H1 (cell line): ENCODE measurements around the gene SHANK2. TPM values are rescaled to one million over a fixed set of nuclear protein-coding genes. Genes with fewer than 3 reads are reported as not detected.

Experiments
- CTCF ChIA-PET: fragments of 300-600 bp; sonication (Branson Sonifier 250); formaldehyde crosslinking; loops from one replicate; lab custom pipeline; 2021; ENCODE audit not compliant: partially characterized antibody; lab: Charles Lee
- POLR2A ChIA-PET: fragments of 300-600 bp; sonication (Branson Sonifier 250); formaldehyde crosslinking; loops from one replicate; lab custom pipeline; 2021; ENCODE audit warnings: inconsistent platforms; ENCODE audit not compliant: partially characterized antibody; lab: Charles Lee
- DNase-seq, 2 experiments: peaks; one replicate each; pipeline versions ENCODE4 v3.0.0 to v3.0.0-alpha.2; 2010 to 2022; ENCODE audit warnings: low spot score in 2 of 2, low read depth in 1 of 2, mixed read lengths in 1 of 2
- FAIRE-seq: peaks from 2 replicates; lab custom pipeline; 2011; peaks lifted over from hg19 to GRCh38; lab: Jason Lieb, UNC
- H2AFZ ChIP-seq: 2 replicates; pipeline ENCODE4 v1.8.1; 2012; ENCODE audit warnings: low read length, inconsistent platforms
- H2AK5ac ChIP-seq: 2 replicates; pipeline ENCODE4 v1.6.1; 2013; ENCODE audit warnings: low read depth, low read length
- H2BK120ac ChIP-seq: replicated peaks from 2 replicates; pipeline ENCODE3; 2013; ENCODE audit warnings: low read depth, low read length, inconsistent platforms
- H2BK12ac ChIP-seq: 2 replicates; pipeline ENCODE4 v1.6.1; 2013; ENCODE audit warnings: low read depth, low read length
- H2BK15ac ChIP-seq: 2 replicates; pipeline ENCODE4 v1.6.1; 2013; ENCODE audit warnings: low read length
- H2BK20ac ChIP-seq: 2 replicates; pipeline ENCODE4 v1.6.1; 2013; ENCODE audit warnings: low read length
- H2BK5ac ChIP-seq: 2 replicates; pipeline ENCODE4 v1.6.1; 2013; ENCODE audit warnings: low read depth, low read length
- H3K14ac ChIP-seq: 2 replicates; pipeline ENCODE4 v1.6.1; 2013; ENCODE audit warnings: inconsistent platforms; ENCODE audit not compliant: insufficient read length
- H3K18ac ChIP-seq: 2 replicates; pipeline ENCODE4 v1.6.1; 2013; ENCODE audit warnings: low read length; ENCODE audit errors: extremely low read depth
- H3K23ac ChIP-seq: 2 replicates; pipeline ENCODE4 v1.6.1; 2013; ENCODE audit warnings: inconsistent platforms; ENCODE audit not compliant: insufficient read length
- H3K23me2 ChIP-seq: 2 replicates; pipeline ENCODE4 v1.6.1; 2013; ENCODE audit warnings: low read depth, low read length
- H3K27ac ChIP-seq: 2 replicates; pipeline ENCODE4 v1.6.1; 2011; ENCODE audit warnings: low read depth, low read length, inconsistent platforms
- H3K27me3 ChIP-seq, 4 experiments: replicated peaks in 1 of 4; 1 replicate in 1 of 4; 2 replicates in 3 of 4; pipeline versions ENCODE4 v1.6.1 to v1.8.1; 2011 to 2013; ENCODE audit warnings: low read length in 3 of 4, mild to moderate bottlenecking in 3 of 4, inconsistent platforms in 2 of 4, mixed read lengths in 2 of 4, moderate library complexity in 1 of 4; ENCODE audit not compliant: control insufficient read depth in 3 of 4, insufficient read depth in 3 of 4; ENCODE audit errors: extremely low read depth in 1 of 4
- H3K36me3 ChIP-seq, 4 experiments: 2 replicates each; pipeline versions ENCODE4 v1.6.1 to v1.8.1; 2011 to 2013; ENCODE audit warnings: mild to moderate bottlenecking in 4 of 4, low read length in 3 of 4, moderate library complexity in 2 of 4, control low read depth in 1 of 4, inconsistent platforms in 1 of 4; ENCODE audit not compliant: insufficient read depth in 4 of 4, control insufficient read depth in 2 of 4
- H3K4ac ChIP-seq: replicated peaks from 2 replicates; pipeline ENCODE3; 2013; ENCODE audit warnings: low read length, low read depth, mixed read lengths, inconsistent platforms; ENCODE audit not compliant: insufficient read length
- H3K4me1 ChIP-seq, 4 experiments: replicated peaks in 1 of 4; 1 replicate in 1 of 4; 2 replicates in 3 of 4; pipeline versions ENCODE4 v1.6.1 to v1.8.1; 2011 to 2013; ENCODE audit warnings: low read length in 3 of 4, inconsistent platforms in 2 of 4, mixed read lengths in 1 of 4; ENCODE audit not compliant: insufficient read depth in 4 of 4, control insufficient read depth in 3 of 4
- H3K4me2 ChIP-seq, 2 experiments: 2 replicates each; pipeline versions ENCODE4 v1.6.1 to v1.8.1; 2011 to 2013; ENCODE audit warnings: low read depth in 2 of 2, low read length in 2 of 2, control low read depth in 1 of 2, inconsistent platforms in 1 of 2, mild to moderate bottlenecking in 1 of 2; ENCODE audit not compliant: insufficient read depth in 1 of 2
- H3K4me3 ChIP-seq, 4 experiments: fragments of 200-600, 300-600 bp in 1 of 4; sonication (generic), shearing (Covaris generic), sonication (Bioruptor Twin) in 1 of 4; 2 replicates each; pipeline versions ENCODE4 v1.5.1 to v1.8.1; 2011 to 2016; ENCODE audit warnings: low read length in 4 of 4, low read depth in 3 of 4, control low read depth in 2 of 4, inconsistent platforms in 2 of 4, mild to moderate bottlenecking in 2 of 4, mixed read lengths in 1 of 4, moderate library complexity in 1 of 4; ENCODE audit not compliant: insufficient read depth in 2 of 4; ENCODE audit errors: extremely low read depth in 1 of 4
- H3K56ac ChIP-seq: replicated peaks from 2 replicates; pipeline ENCODE3; 2013; ENCODE audit warnings: low read depth, mild to moderate bottlenecking, mixed read lengths, low read length, inconsistent platforms; ENCODE audit not compliant: insufficient read length
- H3K79me1 ChIP-seq: 2 replicates; pipeline ENCODE4 v1.6.1; 2013; ENCODE audit warnings: low read depth, low read length, control low read depth
- H3K79me2 ChIP-seq, 2 experiments: 2 replicates each; pipeline versions ENCODE4 v1.6.1 to v1.8.1; 2012 to 2013; ENCODE audit warnings: low read length in 2 of 2, mild to moderate bottlenecking in 2 of 2, inconsistent platforms in 1 of 2; ENCODE audit not compliant: insufficient read depth in 2 of 2, control insufficient read depth in 1 of 2
- H3K9ac ChIP-seq, 4 experiments: replicated peaks in 1 of 4; 1 replicate in 1 of 4; 2 replicates in 3 of 4; pipeline versions ENCODE4 v1.6.1 to v1.8.1; 2011 to 2013; ENCODE audit warnings: low read depth in 3 of 4, low read length in 3 of 4, control low read depth in 2 of 4, mild to moderate bottlenecking in 2 of 4, moderate library complexity in 2 of 4, inconsistent platforms in 1 of 4; ENCODE audit errors: extremely low read depth in 1 of 4
- H3K9me3 ChIP-seq, 2 experiments: 2 replicates each; pipeline versions ENCODE4 v1.6.1 to v1.8.1; 2012 to 2013; ENCODE audit warnings: mild to moderate bottlenecking in 2 of 2, moderate library complexity in 2 of 2, control low read depth in 1 of 2, inconsistent platforms in 1 of 2, low read depth in 1 of 2, low read length in 1 of 2, mixed read lengths in 1 of 2; ENCODE audit not compliant: insufficient read depth in 2 of 2
- H4K20me1 ChIP-seq, 2 experiments: replicated peaks in 1 of 2; 2 replicates each; pipeline versions ENCODE3 to v1.8.1; 2011 to 2013; ENCODE audit warnings: inconsistent platforms in 2 of 2, low read length in 2 of 2, mild to moderate bottlenecking in 1 of 2; ENCODE audit not compliant: insufficient read depth in 2 of 2, control insufficient read depth in 1 of 2
- H4K5ac ChIP-seq: 2 replicates; pipeline ENCODE4 v1.6.1; 2013; ENCODE audit warnings: low read length, low read depth, mixed read lengths, inconsistent platforms; ENCODE audit not compliant: insufficient read length
- H4K8ac ChIP-seq: 2 replicates; pipeline ENCODE4 v1.8.0; 2013; ENCODE audit warnings: mild to moderate bottlenecking, moderate library complexity, low read length, inconsistent platforms; ENCODE audit not compliant: insufficient read depth; ENCODE audit errors: extremely low read depth
- H4K91ac ChIP-seq: replicated peaks from 2 replicates; pipeline ENCODE3; 2013; ENCODE audit warnings: low read length, mixed read lengths, inconsistent platforms; ENCODE audit not compliant: insufficient read length
- BACH1 ChIP-seq: IDR thresholded peaks from 2 replicates; pipeline ENCODE4 v1.6.1; 2012; ENCODE audit warnings: low read length, improper control_type of control experiment
- BCL11A ChIP-seq, 2 experiments: IDR thresholded peaks; one replicate each; pipeline ENCODE4 v1.6.1; 2011; ENCODE audit warnings: low read depth in 2 of 2, low read length in 2 of 2, mild to moderate bottlenecking in 2 of 2
- E2F6 ChIP-seq: IDR thresholded peaks from 2 replicates; pipeline ENCODE4 v1.6.1; 2012; ENCODE audit warnings: inconsistent platforms
- JUN ChIP-seq: IDR thresholded peaks from 2 replicates; pipeline ENCODE4 v1.6.1; 2011; ENCODE audit warnings: low read depth, mild to moderate bottlenecking, improper control_type of control experiment, low read length
- KDM5A ChIP-seq: fragments of 200-600 bp; IDR thresholded peaks from 2 replicates; pipeline ENCODE4 v1.7.1; 2012; ENCODE audit warnings: mild to moderate bottlenecking, low read length, inconsistent platforms, mixed read lengths
- NRF1 ChIP-seq: IDR thresholded peaks from 2 replicates; pipeline ENCODE4 v1.6.1; 2011; ENCODE audit warnings: mild to moderate bottlenecking, low read depth, low read length, improper control_type of control experiment
- RAD21 ChIP-seq, 2 experiments: IDR thresholded peaks in 1 of 2; conservative IDR thresholded peaks in 1 of 2; 2 replicates each; pipeline ENCODE4 v1.6.1; 2011; ENCODE audit warnings: low read depth in 2 of 2, low read length in 2 of 2, improper control_type of control experiment in 1 of 2, inconsistent platforms in 1 of 2, mild to moderate bottlenecking in 1 of 2, moderate library complexity in 1 of 2
- RBBP5 ChIP-seq: IDR thresholded peaks from 2 replicates; pipeline ENCODE4 v1.7.1; 2012; ENCODE audit warnings: low read depth, mild to moderate bottlenecking, inconsistent platforms, low read length, moderate library complexity, borderline replicate concordance
- SIRT6 ChIP-seq: IDR thresholded peaks from one replicate; pipeline ENCODE4 v1.7.1; 2012; ENCODE audit warnings: low read length, inconsistent platforms
- SP2 ChIP-seq: IDR thresholded peaks from 2 replicates; pipeline ENCODE4 v1.6.1; 2012; ENCODE audit warnings: mild to moderate bottlenecking, low read length, inconsistent platforms
- YY1 ChIP-seq: IDR thresholded peaks from 2 replicates; pipeline ENCODE4 v1.6.1; 2011; ENCODE audit warnings: low read depth, mild to moderate bottlenecking, low read length
- whole genome bisulfite sequencing, 2 experiments: shearing (Covaris generic) in 1 of 2; methylation state at CpG; one replicate each; pipeline versions ENCODE4 v1.1.6 to v1.1.7; 2013 to 2015; ENCODE audit warnings: low lambda C conversion rate in 2 of 2, mixed read lengths in 2 of 2, inconsistent platforms in 1 of 2, low coverage in 1 of 2, missing lambda C conversion rate in 1 of 2; ENCODE audit not compliant: insufficient replicate concordance in 2 of 2, insufficient coverage in 1 of 2, insufficient read length in 1 of 2; ENCODE audit errors: extremely low coverage in 1 of 2, missing lambda C conversion rate in 1 of 2; 5-methylcytosine and 5-hydroxymethylcytosine counted together
- polyA plus RNA-seq, 7 experiments: library from polyadenylated mRNA; depleted of rRNA in 3 of 7; stranded (reverse) in 5 of 7; unstranded in 2 of 7; fragments of >200 nt in 5 of 7; fragments of 200-250 nt in 2 of 7; gene quantifications; 1 replicate in 5 of 7; 2 replicates in 1 of 7; 4 replicates in 1 of 7; pipeline versions ENCODE4 v1.2.1 to v1.2.3, GENCODE V29; 2011 to 2013; ENCODE audit warnings: missing spikeins in 2 of 7, mixed read lengths in 2 of 7
- total RNA-seq: library from RNA; stranded (reverse); fragmentation: NEBNext Ultra II Directional; extraction: Animal tissue kit (Norgen Biotek cat#: 25700); gene quantifications from 2 replicates; pipeline ENCODE4 v1.2.1, GENCODE V29; 2021

SHANK2 gene
- total and polyA plus RNA-seq, 2 of the 8 experiments (the other 6 are each of a cell fraction or from before 2014, with no cell fraction given) = 10.1 to 54.2 TPM

GRCh38 chr11:71269603-71270511 lies 17.5 kb upstream of the SHANK2 start:
- no peak overlapping the region for H2BK120ac ChIP-seq
- no peak overlapping the region for H3K18ac ChIP-seq
- H3K36me3 ChIP-seq = no peaks in the 10 kb centered on the region
- DNase-seq = peak in 1 of 2 experiments; percentile 37
- H4K5ac ChIP-seq = no peak overlapping the region
- H3K4me2 ChIP-seq = no peak overlapping the region
- no peaks in the 10 kb centered on the region for H3K79me1 ChIP-seq
- no peak overlapping the region for H4K8ac ChIP-seq
- peaks cover 2 to 10% (median 5%) of the 10 kb centered on the region in 4 experiments for H3K4me1 ChIP-seq
- ChIA-PET POLR2A (interaction anchor here (2.6 kb wide), 1 partner anchor 23 kb away, joined by 8 read pairs; no protein-coding TSS in a partner anchor), CTCF (no interaction called here)
- H2AFZ ChIP-seq = no peak overlapping the region
- H3K79me2 ChIP-seq = no peaks in the 10 kb centered on the region
- no peak overlapping the region for H2AK5ac ChIP-seq
- H2BK12ac ChIP-seq = no peak overlapping the region
- H3K9me3 ChIP-seq = no peaks in the 10 kb centered on the region
- H4K20me1 ChIP-seq = no peaks in the 10 kb centered on the region
- no peak overlapping the region for H3K56ac ChIP-seq
- 0 out of 2 replicates have a peak, but pooled peaks cover 2% of the 10 kb centered on the region for H3K23me2 ChIP-seq
- peak overlapping the region; percentile 31; the same call in 1 of the 2 replicates for H2BK15ac ChIP-seq
- no peak overlapping the region for H2BK5ac ChIP-seq
- no peak overlapping the region for H3K27ac ChIP-seq
- H3K4me3 ChIP-seq = no peak overlapping the region
- no peak overlapping the region for H3K9ac ChIP-seq
- peak overlapping the region; percentile 62 for H4K91ac ChIP-seq
- H3K4ac ChIP-seq = no peak overlapping the region
- no peak overlapping the region for H3K14ac ChIP-seq
- no peaks in the 10 kb centered on the region; a peak in 2 of 7 replicates for H3K27me3 ChIP-seq
- no peak overlapping the region for H3K23ac ChIP-seq
- H2BK20ac ChIP-seq = no peak overlapping the region
- 83% methylated on average over 16 of the region's 16 CpGs; no CpG with 5 or more reads in 1 of the 2 experiments for WGBS, 2 experiments
- FAIRE-seq = no peak
- no peak for TF ChIP-seq SP2
- TF ChIP-seq BACH1 = no peak
- TF ChIP-seq RBBP5 = no peak
- no peak for TF ChIP-seq YY1
- TF ChIP-seq BCL11A (IDR thresholded peaks at IDR 0.05; ENCODE audit: low read depth in 2 of 2, low read length in 2 of 2) = no peak
- no peak for TF ChIP-seq JUN
- TF ChIP-seq SIRT6 = no peak
- TF ChIP-seq E2F6 = no peak
- no peak for TF ChIP-seq RAD21 (IDR thresholded peaks at IDR 0.05 in 1 of 2, conservative IDR thresholded peaks at IDR 0.05 in 1 of 2; ENCODE audit: low read depth in 2 of 2, low read length in 2 of 2)
- TF ChIP-seq KDM5A = no peak
- TF ChIP-seq NRF1 = no peak
